Measurements from ENCODE around the gene DND1.

GRCh38 chr5:140632366-140633020, 40.9 kb downstream of the DND1 start:
- no peak for TF ChIP-seq CTCF (conservative IDR thresholded peaks at IDR 0.05)
- TF ChIP-seq ZFX (IDR thresholded peaks at IDR 0.05): no peak

Data from C4-2B (cell line).